Measurements from ENCODE around the gene MKNK2. TPM values are rescaled to one million over a fixed set of nuclear protein-coding genes. Genes with fewer than 3 reads are reported as not detected.
A peak's percentile ranks its signal among the peaks of the same experiment; 100 is the strongest.

MKNK2 gene
- total RNA-seq, 2 donors from 2014 or later, result 120 to 123 TPM

DNA sequence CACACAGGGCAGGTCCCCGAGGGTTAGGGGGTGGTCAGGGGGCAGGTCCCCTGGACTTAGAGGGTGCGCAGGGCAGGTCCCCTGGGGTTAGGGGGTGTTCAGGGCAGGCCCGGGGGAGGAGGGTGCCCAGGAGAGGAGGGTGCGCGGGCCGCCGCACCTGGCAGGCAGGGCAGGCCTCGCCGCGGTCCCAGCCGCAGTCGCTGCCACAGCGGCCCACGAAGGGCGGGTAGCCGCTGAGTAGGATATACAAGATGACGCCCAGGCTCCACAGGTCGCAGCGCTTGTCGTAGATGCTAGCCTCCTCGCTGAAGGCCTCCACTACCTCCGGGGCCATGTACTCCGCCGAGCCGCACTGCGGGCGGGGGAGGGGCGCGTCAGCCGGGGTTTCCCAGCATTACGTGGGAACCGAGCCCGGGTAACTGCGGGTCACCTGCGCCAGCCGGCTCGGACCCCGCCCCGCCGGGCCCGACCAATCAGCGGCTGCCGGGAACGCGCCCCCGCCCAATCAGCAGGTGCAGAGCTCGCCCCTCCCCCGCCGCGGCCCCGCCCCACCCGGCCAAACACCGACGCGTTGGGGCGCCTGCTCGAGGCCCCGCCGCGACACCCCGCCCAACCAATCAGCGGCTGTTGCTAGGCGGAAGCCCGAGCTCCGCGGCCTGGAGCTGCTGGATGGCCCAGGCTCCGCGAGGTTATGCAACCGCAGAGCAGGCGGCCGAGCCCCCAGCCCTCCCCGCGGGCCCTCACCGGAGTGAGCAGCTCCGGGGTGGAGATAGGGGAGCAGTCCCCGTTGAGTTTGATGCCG is 9.2 kb downstream of the MKNK2 start:
- no peaks in the 10 kb centered on the region for H3K27me3 ChIP-seq (ENCODE audit: control insufficient read depth, insufficient read depth, low read length, poor library complexity, severe bottlenecking)
- H3K4me1 ChIP-seq (ENCODE audit: control insufficient read depth, insufficient read depth, low read length), result peaks cover 4% of the 10 kb centered on the region
- H3K9ac ChIP-seq (ENCODE audit: extremely low read depth, low read length, poor library complexity, severe bottlenecking), result peak overlapping the region; percentile 55
- peak overlapping the region; percentile 84 for H3K27ac Mint-ChIP-seq
- no peaks in the 10 kb centered on the region for H3K27me3 Mint-ChIP-seq (ENCODE audit: insufficient read depth)
- H3K36me3 ChIP-seq (ENCODE audit: control insufficient read depth, insufficient read depth, low read length), result peaks cover 46% of the 10 kb centered on the region
- H3K4me3 Mint-ChIP-seq, result peak overlapping the region; percentile 33
- no peaks in the 10 kb centered on the region for H3K9me3 Mint-ChIP-seq
- peak overlapping the region; percentile 68 for H3K4me3 ChIP-seq (ENCODE audit: low read length)
- TF ChIP-seq, protein P1, sequence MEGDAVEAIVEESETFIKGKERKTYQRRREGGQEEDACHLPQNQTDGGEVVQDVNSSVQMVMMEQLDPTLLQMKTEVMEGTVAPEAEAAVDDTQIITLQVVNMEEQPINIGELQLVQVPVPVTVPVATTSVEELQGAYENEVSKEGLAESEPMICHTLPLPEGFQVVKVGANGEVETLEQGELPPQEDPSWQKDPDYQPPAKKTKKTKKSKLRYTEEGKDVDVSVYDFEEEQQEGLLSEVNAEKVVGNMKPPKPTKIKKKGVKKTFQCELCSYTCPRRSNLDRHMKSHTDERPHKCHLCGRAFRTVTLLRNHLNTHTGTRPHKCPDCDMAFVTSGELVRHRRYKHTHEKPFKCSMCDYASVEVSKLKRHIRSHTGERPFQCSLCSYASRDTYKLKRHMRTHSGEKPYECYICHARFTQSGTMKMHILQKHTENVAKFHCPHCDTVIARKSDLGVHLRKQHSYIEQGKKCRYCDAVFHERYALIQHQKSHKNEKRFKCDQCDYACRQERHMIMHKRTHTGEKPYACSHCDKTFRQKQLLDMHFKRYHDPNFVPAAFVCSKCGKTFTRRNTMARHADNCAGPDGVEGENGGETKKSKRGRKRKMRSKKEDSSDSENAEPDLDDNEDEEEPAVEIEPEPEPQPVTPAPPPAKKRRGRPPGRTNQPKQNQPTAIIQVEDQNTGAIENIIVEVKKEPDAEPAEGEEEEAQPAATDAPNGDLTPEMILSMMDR (conservative IDR thresholded peaks at IDR 0.05), result no peak
- no peaks in the 10 kb centered on the region for H3K9me3 ChIP-seq (ENCODE audit: control insufficient read depth, low read length)
- H3K36me3 Mint-ChIP-seq (ENCODE audit: low read depth), result peaks cover 24% of the 10 kb centered on the region
- 24 to 58% methylated on average over 27 to 77 of the region's 77 CpGs for WGBS, 2 experiments (ENCODE audit: insufficient coverage in 1 of 2, insufficient read length in 1 of 2)
- peak overlapping the region; percentile 61 for H3K27ac ChIP-seq (ENCODE audit: low read depth, low read length)
- no peaks in the 10 kb centered on the region for H3K4me1 Mint-ChIP-seq
- peak; percentile 99 for DNase-seq

DNA sequence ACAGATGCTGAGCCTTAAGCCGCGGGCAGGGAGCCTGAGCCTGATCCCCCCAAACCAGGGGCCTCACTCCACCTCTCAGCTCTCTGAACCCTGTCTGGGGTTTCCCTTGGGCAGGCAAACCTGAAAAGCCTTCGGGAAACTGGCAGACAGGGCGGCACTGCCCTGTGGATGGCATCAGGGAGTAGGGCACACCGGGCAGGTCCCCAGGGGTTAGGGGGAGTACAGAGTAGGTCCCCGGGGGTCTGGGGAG is 9.7 kb downstream of the MKNK2 start:
- DNase-seq, result no peak
- Histone ChIP-seq H3K36me3 (ENCODE audit: control insufficient read depth, insufficient read depth, low read length) (peaks cover 44% of the 10 kb centered on the region), H3K4me1 (ENCODE audit: control insufficient read depth, insufficient read depth, low read length) (peaks cover 4% of the 10 kb centered on the region), H3K9ac (ENCODE audit: extremely low read depth, low read length, poor library complexity, severe bottlenecking) (peak overlapping the region; percentile 55), H3K27me3 (ENCODE audit: control insufficient read depth, insufficient read depth, low read length, poor library complexity, severe bottlenecking) (no peaks in the 10 kb centered on the region), H3K4me3 (ENCODE audit: low read length) (peak overlapping the region; percentile 56), H3K27ac (ENCODE audit: low read depth, low read length) (no peak overlapping the region), H3K9me3 (ENCODE audit: control insufficient read depth, low read length) (no peaks in the 10 kb centered on the region)
- no peaks in the 10 kb centered on the region for H3K27me3 Mint-ChIP-seq (ENCODE audit: insufficient read depth)
- H3K4me3 Mint-ChIP-seq, result peak overlapping the region; percentile 32
- H3K27ac Mint-ChIP-seq, result peak overlapping the region; percentile 74
- peaks cover 24% of the 10 kb centered on the region for H3K36me3 Mint-ChIP-seq (ENCODE audit: low read depth)
- no peaks in the 10 kb centered on the region for H3K4me1 Mint-ChIP-seq
- WGBS, 2 experiments (ENCODE audit: insufficient coverage in 1 of 2, insufficient read length in 1 of 2), result 89 to 96% methylated on average over 5 to 6 of the region's 6 CpGs
- TF ChIP-seq, protein P1 (conservative IDR thresholded peaks at IDR 0.05), result no peak
- peaks cover 2% of the 10 kb centered on the region for H3K9me3 Mint-ChIP-seq

DNA sequence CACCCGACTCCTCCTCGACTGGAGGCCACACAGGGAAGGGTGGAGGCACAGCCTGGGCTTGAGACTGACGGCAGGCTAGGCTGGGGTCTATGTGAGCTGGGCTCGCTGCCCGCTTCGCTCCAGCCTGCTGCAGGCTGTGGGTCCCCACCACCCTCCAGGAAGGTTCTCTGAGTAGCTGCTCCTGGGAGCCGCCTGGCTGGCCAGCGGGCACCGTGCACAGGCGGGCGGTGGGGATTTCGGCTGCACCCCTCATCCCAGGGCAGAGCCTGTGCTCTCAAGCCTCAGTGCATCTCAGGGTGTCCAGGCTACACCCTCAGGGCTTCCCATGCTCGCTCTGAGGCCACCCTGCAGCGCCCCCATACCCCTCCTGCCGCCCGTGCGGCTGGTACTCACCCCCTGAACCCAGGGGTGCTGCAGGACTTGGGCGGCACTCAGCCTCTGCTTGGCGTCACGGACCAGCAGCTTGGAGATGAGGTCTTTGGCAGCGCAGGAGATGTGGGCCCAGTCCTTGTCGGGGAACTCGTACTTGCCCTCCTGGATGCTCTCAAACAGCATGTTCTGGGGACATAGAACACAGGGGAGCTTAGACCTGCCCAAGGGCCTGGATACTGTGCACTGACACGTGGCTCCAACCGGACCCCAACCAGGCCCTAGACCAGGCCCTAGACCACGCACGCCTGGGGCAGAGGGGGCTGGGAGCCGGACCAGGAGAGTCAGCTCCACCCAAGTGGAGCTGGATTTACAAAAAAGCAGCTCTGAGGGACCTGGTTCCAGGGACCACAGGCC is 10.2 kb downstream of the MKNK2 start:
- peaks cover 4% of the 10 kb centered on the region for H3K4me1 ChIP-seq (ENCODE audit: control insufficient read depth, insufficient read depth, low read length)
- H3K4me1 Mint-ChIP-seq, result no peaks in the 10 kb centered on the region
- H3K9me3 Mint-ChIP-seq, result peaks cover 6% of the 10 kb centered on the region
- peaks cover 41% of the 10 kb centered on the region for H3K36me3 ChIP-seq (ENCODE audit: control insufficient read depth, insufficient read depth, low read length)
- H3K4me3 ChIP-seq (ENCODE audit: low read length), result no peak overlapping the region
- DNase-seq, result no peak
- peaks cover 24% of the 10 kb centered on the region for H3K36me3 Mint-ChIP-seq (ENCODE audit: low read depth)
- TF ChIP-seq, protein P1 (conservative IDR thresholded peaks at IDR 0.05), result no peak
- no peaks in the 10 kb centered on the region for H3K27me3 Mint-ChIP-seq (ENCODE audit: insufficient read depth)
- no peaks in the 10 kb centered on the region for H3K9me3 ChIP-seq (ENCODE audit: control insufficient read depth, low read length)
- 94 to 95% methylated on average over 19 to 28 of the region's 28 CpGs for WGBS, 2 experiments (ENCODE audit: insufficient coverage in 1 of 2, insufficient read length in 1 of 2)
- H3K27ac ChIP-seq (ENCODE audit: low read depth, low read length), result no peak overlapping the region
- H3K4me3 Mint-ChIP-seq, result peak overlapping the region; percentile 32
- no peak overlapping the region for H3K9ac ChIP-seq (ENCODE audit: extremely low read depth, low read length, poor library complexity, severe bottlenecking)
- H3K27me3 ChIP-seq (ENCODE audit: control insufficient read depth, insufficient read depth, low read length, poor library complexity, severe bottlenecking), result no peaks in the 10 kb centered on the region
- peak overlapping the region; percentile 74 for H3K27ac Mint-ChIP-seq

Measured in endodermal cell (in vitro differentiated cells).